ENCODE data around the gene DOCK7. TPM values are rescaled to one million over a fixed set of nuclear protein-coding genes. Genes with fewer than 3 reads are reported as not detected.
"Not testable (repeated sequence)": the region's sequence is repeated elsewhere in the genome, so short reads cannot be mapped to it uniquely, and the experiment has no call there.

Gene DOCK7
- total RNA-seq, 4 donors from 2014 or later, result 48.6 to 182 (median 92.9) TPM

- H3K4me1 ChIP-seq, result peaks cover 0 to 46% (median 7%) of the 10 kb centered on the region in 4 donors
- TF ChIP-seq EP300 (IDR thresholded peaks at IDR 0.05), result no peak
- no peak for TF ChIP-seq CTCF (IDR thresholded peaks at IDR 0.05)
- TF ChIP-seq POLR2A (IDR thresholded peaks at IDR 0.05), result no peak
- no peaks in the 10 kb centered on the region for H3K27me3 ChIP-seq
- DNase-seq (ENCODE audit: low spot score in 2 of 2), result no peak
- H3K36me3 ChIP-seq, result no peaks in the 10 kb centered on the region
- no peaks in the 10 kb centered on the region for H3K9me3 ChIP-seq
- no peak overlapping the region for H3K27ac ChIP-seq
- no peak overlapping the region for H3K4me3 ChIP-seq
These were observed 34.6 kb upstream of the DOCK7 start for GRCh38 chr1:62722796-62723195.

- no peak for TF ChIP-seq EP300 (IDR thresholded peaks at IDR 0.05)
- WGBS, 2 donors, result 57 to 71% methylated on average over 4 of the region's 4 CpGs
- H3K27me3 ChIP-seq, result no peaks in the 10 kb centered on the region
- no peaks in the 10 kb centered on the region for H3K36me3 ChIP-seq
- H3K27ac ChIP-seq, result peak overlapping the region in 1 of 4 donors; percentile 19
- no peak overlapping the region for H3K4me3 ChIP-seq
- peaks cover 0 to 44% (median 6%) of the 10 kb centered on the region in 4 donors for H3K4me1 ChIP-seq
- no peak for DNase-seq (ENCODE audit: low spot score in 2 of 2)
- H3K9me3 ChIP-seq, result no peaks in the 10 kb centered on the region
These were observed 32.9 kb upstream of the DOCK7 start for GRCh38 chr1:62720946-62721554.

- not testable (repeated sequence) for H3K9me3 ChIP-seq; DNase-seq (ENCODE audit: low spot score in 2 of 2); H3K4me3 ChIP-seq; H3K27me3 ChIP-seq; H3K27ac ChIP-seq; H3K36me3 ChIP-seq
- peaks cover 0 to 22% (median 0%) of the 10 kb centered on the region in 4 donors for H3K4me1 ChIP-seq
- WGBS, 2 donors, result 92 to 100% methylated on average over 2 of the region's 2 CpGs
These were observed 30.2 kb upstream of the DOCK7 start for GRCh38 chr1:62718400-62718799.

GRCh38 chr1:62717483-62717882 lies 29.3 kb upstream of the DOCK7 start:
- H3K27ac ChIP-seq, result no peak overlapping the region
- WGBS, 2 donors, result 95 to 98% methylated on average over 6 of the region's 6 CpGs
- no peaks in the 10 kb centered on the region for H3K36me3 ChIP-seq
- H3K4me3 ChIP-seq, result no peak overlapping the region
- no peak for DNase-seq (ENCODE audit: low spot score in 2 of 2)
- TF ChIP-seq EP300 (IDR thresholded peaks at IDR 0.05) (no peak), CTCF (IDR thresholded peaks at IDR 0.05) (no peak), POLR2A (IDR thresholded peaks at IDR 0.05) (no peak)
- H3K9me3 ChIP-seq, result no peaks in the 10 kb centered on the region
- peaks cover 0 to 22% (median 0%) of the 10 kb centered on the region in 4 donors for H3K4me1 ChIP-seq
- no peaks in the 10 kb centered on the region for H3K27me3 ChIP-seq

- Histone ChIP-seq H3K4me1 (peaks cover 0 to 20% (median 0%) of the 10 kb centered on the region in 4 donors), H3K9me3 (no peaks in the 10 kb centered on the region), H3K4me3 (no peak overlapping the region), H3K27me3 (no peaks in the 10 kb centered on the region), H3K36me3 (no peaks in the 10 kb centered on the region), H3K27ac (no peak overlapping the region)
- no peak for TF ChIP-seq CTCF (IDR thresholded peaks at IDR 0.05)
- TF ChIP-seq EP300 (IDR thresholded peaks at IDR 0.05), result peak in 1 of 2 donors; percentile 7
- no peak for DNase-seq (ENCODE audit: low spot score in 2 of 2)
- WGBS, 2 donors, result 82 to 84% methylated on average over 3 of the region's 3 CpGs
These were observed 28.2 kb upstream of the DOCK7 start for GRCh38 chr1:62716397-62716796.

- Histone ChIP-seq H3K4me3 (no peak overlapping the region), H3K27me3 (no peaks in the 10 kb centered on the region), H3K36me3 (no peaks in the 10 kb centered on the region), H3K4me1 (peaks cover 0 to 10% (median 0%) of the 10 kb centered on the region in 4 donors), H3K27ac (no peak overlapping the region), H3K9me3 (no peaks in the 10 kb centered on the region)
- WGBS, 2 donors, result 79 to 90% methylated on average over 3 of the region's 3 CpGs
- no peak for DNase-seq (ENCODE audit: low spot score in 2 of 2)
- no peak for TF ChIP-seq EP300 (IDR thresholded peaks at IDR 0.05)
- no peak for TF ChIP-seq CTCF (IDR thresholded peaks at IDR 0.05)
- TF ChIP-seq POLR2A (IDR thresholded peaks at IDR 0.05), result no peak
These were observed 24.4 kb upstream of the DOCK7 start for GRCh38 chr1:62712336-62713243.
